HepG2 (cell line): ENCODE measurements around the gene PIKFYVE. TPM values are rescaled to one million over a fixed set of nuclear protein-coding genes. Genes with fewer than 3 reads are reported as not detected.
A peak's percentile ranks its signal among the peaks of the same experiment; 100 is the strongest.

Source experiments
- ATAC-seq: fragments of 200-7000 bp; cut with Tn5 transposase; 3 replicates; pipeline ENCODE4 v1.9.1; 2020; ENCODE audit warnings: mild to moderate bottlenecking, moderate library complexity
- BruUV-seq: library from RNA; stranded (reverse); fragments of 400-500 nt; replicated peaks from 2 replicates; lab custom pipeline; 2021; lab: Mats Ljungman, UMichigan
- CTCF ChIA-PET: fragments of 300-600 bp; formaldehyde crosslinking; extraction: SDS; loops from one replicate; lab custom pipeline; 2021; ENCODE audit warnings: low total read pairs, inconsistent platforms, low intra/inter-chr PET ratio; lab: Yijun Ruan, JAX
- POLR2A ChIA-PET: fragments of 350-600 bp; sonication (Branson Sonifier 250); formaldehyde crosslinking; loops from one replicate; lab custom pipeline; 2020; ENCODE audit warnings: antibody characterized with exemption, inconsistent platforms; lab: Yijun Ruan, JAX
- DNase-seq: peaks from one replicate; pipeline ENCODE4 v3.0.0-alpha.2; 2015; ENCODE audit warnings: low spot score
- FAIRE-seq: peaks from 3 replicates; lab custom pipeline; 2011; peaks lifted over from hg19 to GRCh38; lab: Jason Lieb, UNC
- H2AFZ ChIP-seq: one replicate; pipeline ENCODE4 v1.6.1; 2011; ENCODE audit warnings: low read length, inconsistent platforms
- H3K27ac ChIP-seq: fragments of 300-600 bp; 3 replicates; pipeline ENCODE4 v1.8.0; 2011; ENCODE audit warnings: mixed run types, mild to moderate bottlenecking, mixed read lengths, low read length, inconsistent platforms; ENCODE audit not compliant: insufficient read depth; ENCODE audit errors: extremely low read length
- H3K27me3 ChIP-seq, 2 experiments: fragments of 200-600 bp in 1 of 2; 2 replicates in 1 of 2; 3 replicates in 1 of 2; pipeline versions ENCODE4 v1.6.0 to v1.8.0; 2011; ENCODE audit warnings: low read length in 2 of 2, mild to moderate bottlenecking in 2 of 2, moderate library complexity in 2 of 2, inconsistent platforms in 1 of 2; ENCODE audit not compliant: insufficient read depth in 2 of 2, control insufficient read depth in 1 of 2
- H3K36me3 ChIP-seq, 2 experiments: fragments of 200-600 bp in 1 of 2; replicated peaks in 1 of 2; 2 replicates in 1 of 2; 3 replicates in 1 of 2; pipeline versions ENCODE4 v1.5.1 to v1.8.0; 2011; ENCODE audit warnings: low read length in 2 of 2, inconsistent platforms in 1 of 2; ENCODE audit not compliant: insufficient read depth in 2 of 2, control insufficient read depth in 1 of 2
- H3K4me1 ChIP-seq: 2 replicates; pipeline ENCODE4 v1.5.1; 2012; ENCODE audit warnings: low read length, inconsistent platforms; ENCODE audit not compliant: insufficient read depth
- H3K4me2 ChIP-seq: 2 replicates; pipeline ENCODE4 v1.6.0; 2011; ENCODE audit warnings: low read depth, low read length, inconsistent platforms
- H3K4me3 ChIP-seq, 3 experiments: fragments of 200-600 bp in 1 of 3; sonication (generic), shearing (Covaris generic) in 1 of 3; replicated peaks in 1 of 3; 2 replicates each; pipeline ENCODE4 v1.5.1; 2011 to 2016; ENCODE audit warnings: low read length in 3 of 3, inconsistent platforms in 2 of 3, low read depth in 2 of 3, mild to moderate bottlenecking in 2 of 3, control low read depth in 1 of 3, mixed read lengths in 1 of 3; ENCODE audit not compliant: insufficient read depth in 1 of 3
- H3K79me2 ChIP-seq: one replicate; pipeline ENCODE4 v1.6.1; 2011; ENCODE audit warnings: low read length, inconsistent platforms; ENCODE audit not compliant: insufficient read depth
- H3K9ac ChIP-seq: 2 replicates; pipeline ENCODE4 v1.6.0; 2011; ENCODE audit warnings: mild to moderate bottlenecking, low read depth, low read length, inconsistent platforms; ENCODE audit not compliant: insufficient read depth
- H3K9me3 ChIP-seq: 2 replicates; pipeline ENCODE4 v1.5.1; 2012; ENCODE audit warnings: mild to moderate bottlenecking, low read length
- H4K20me1 ChIP-seq: 2 replicates; pipeline ENCODE4 v1.6.0; 2011; ENCODE audit warnings: inconsistent platforms, mild to moderate bottlenecking, low read length, moderate library complexity; ENCODE audit not compliant: insufficient read depth
- CBX2 ChIP-seq, 2 experiments: fragments of 200-600 bp in 1 of 2; sonication (generic); formaldehyde crosslinking in 1 of 2; IDR thresholded peaks; 2 replicates each; pipeline versions ENCODE4 v1.7.0 to v1.8.1; 2018 to 2022; ENCODE audit warnings: low read depth in 2 of 2, low read length in 1 of 2, mild to moderate bottlenecking in 1 of 2, missing genetic modification reagents in 1 of 2
- CC2D1A ChIP-seq: sonication (generic); formaldehyde crosslinking; IDR thresholded peaks from 2 replicates; pipeline ENCODE4 v1.8.1; 2023; ENCODE audit warnings: mild to moderate bottlenecking, missing genetic modification reagents
- HMGA1 ChIP-seq: sonication (generic); formaldehyde crosslinking; conservative IDR thresholded peaks from 2 replicates; pipeline ENCODE4 v1.4.0; 2020; ENCODE audit warnings: missing genetic modification reagents
- SP4 ChIP-seq: sonication (generic); formaldehyde crosslinking; IDR thresholded peaks from 2 replicates; pipeline ENCODE4 v1.8.1; 2023; ENCODE audit warnings: mild to moderate bottlenecking, missing genetic modification reagents
- ZNF644 ChIP-seq: IDR thresholded peaks from 2 replicates; pipeline ENCODE4 v1.6.1; 2016; ENCODE audit warnings: low read depth
- WGBS: methylation state at CpG from one replicate; pipeline ENCODE4 v1.1.6; 2017; ENCODE audit warnings: low lambda C conversion rate; 5-methylcytosine and 5-hydroxymethylcytosine counted together
- in situ Hi-C: cut with HindIII; loops from 2 replicates; pipeline ENCODE4 v1.10.0; 2017; ENCODE audit warnings: low pct_unique_long_range_greater_than_20kb; ENCODE audit not compliant: extremely low pct_ligation_motif_present
- intact Hi-C: fragments of 100-400 bp; cut with micrococcal nuclease; formaldehyde crosslinking; loops from one replicate; pipeline ENCODE4 v1.10.0; 2022; ENCODE audit not compliant: unreplicated experiment
- polyA plus RNA-seq, 8 experiments: library from polyadenylated mRNA; depleted of rRNA in 3 of 8; stranded (reverse) in 7 of 8; unstranded in 1 of 8; fragments of >200 nt; fragmentation: Illumina TruSeq in 4 of 8; extraction: Trizol in 4 of 8; gene quantifications; 2 replicates each; pipeline versions ENCODE4 v1.2.1 to v1.2.3, GENCODE V29; 2011 to 2016; ENCODE audit warnings: low read depth in 4 of 8, missing spikeins in 1 of 8, mixed read lengths in 1 of 8; ENCODE audit not compliant: insufficient read depth in 1 of 8
- total RNA-seq, 5 experiments: library from RNA; depleted of rRNA; stranded (reverse); fragments of >200 nt; fragmentation: Illumina TruSeq; extraction: Trizol; gene quantifications; 2 replicates each; pipeline ENCODE4 v1.2.3, GENCODE V29; 2016; ENCODE audit warnings: low read depth in 1 of 5
- TF ChIP-seq, protein P1 (sequence below): sonication (generic); formaldehyde crosslinking; IDR thresholded peaks from 2 replicates; pipeline ENCODE4 v1.4.0; 2020; ENCODE audit warnings: missing genetic modification reagents
- TF ChIP-seq, protein P2 (sequence below): sonication (generic); formaldehyde crosslinking; IDR thresholded peaks from 2 replicates; pipeline ENCODE4 v1.5.0; 2020; ENCODE audit warnings: missing genetic modification reagents

The PIKFYVE gene
- total and polyA plus RNA-seq, 2 of the 13 experiments (the other 11 are each of a cell fraction or from before 2014, with no cell fraction given), result 20.2 to 21.7 TPM

DNA sequence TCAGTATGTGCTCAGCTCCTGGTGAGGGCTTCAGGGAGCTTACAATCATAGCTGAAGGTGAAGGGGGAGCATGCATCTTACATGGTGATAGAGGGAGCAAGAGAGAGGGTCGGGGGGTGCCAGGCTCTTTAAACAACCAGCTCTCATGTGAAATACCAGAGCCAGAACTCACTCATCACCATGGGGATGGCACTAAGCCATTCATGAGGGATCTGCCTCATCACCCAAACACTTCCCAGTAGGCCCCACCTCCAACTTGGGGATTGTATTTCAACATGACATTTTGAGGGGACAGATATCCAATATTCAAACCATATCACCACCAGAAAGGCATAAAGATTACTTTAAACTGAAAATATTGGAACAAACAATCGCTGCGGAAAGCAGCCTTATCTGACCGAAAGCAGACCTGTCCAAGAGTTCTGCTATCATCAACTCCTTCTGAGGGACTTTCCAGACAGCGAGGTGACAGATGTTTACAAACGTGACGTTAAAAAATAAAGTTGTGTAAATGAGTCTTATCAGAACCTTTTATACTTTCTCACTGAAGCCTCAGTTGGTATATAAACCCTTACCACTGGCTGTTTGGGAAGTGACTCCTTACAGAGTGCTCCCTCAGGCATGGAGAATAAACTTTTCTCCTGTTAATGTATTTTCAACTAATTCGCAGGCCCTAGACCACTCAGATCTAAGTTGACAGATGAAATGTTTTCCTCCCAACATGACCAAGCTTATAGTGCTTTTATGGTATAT, 105.0 kb downstream of the PIKFYVE start:
- TF ChIP-seq SP4 (CRISPR knock-in tag), result no peak
- TF ChIP-seq, protein P1, sequence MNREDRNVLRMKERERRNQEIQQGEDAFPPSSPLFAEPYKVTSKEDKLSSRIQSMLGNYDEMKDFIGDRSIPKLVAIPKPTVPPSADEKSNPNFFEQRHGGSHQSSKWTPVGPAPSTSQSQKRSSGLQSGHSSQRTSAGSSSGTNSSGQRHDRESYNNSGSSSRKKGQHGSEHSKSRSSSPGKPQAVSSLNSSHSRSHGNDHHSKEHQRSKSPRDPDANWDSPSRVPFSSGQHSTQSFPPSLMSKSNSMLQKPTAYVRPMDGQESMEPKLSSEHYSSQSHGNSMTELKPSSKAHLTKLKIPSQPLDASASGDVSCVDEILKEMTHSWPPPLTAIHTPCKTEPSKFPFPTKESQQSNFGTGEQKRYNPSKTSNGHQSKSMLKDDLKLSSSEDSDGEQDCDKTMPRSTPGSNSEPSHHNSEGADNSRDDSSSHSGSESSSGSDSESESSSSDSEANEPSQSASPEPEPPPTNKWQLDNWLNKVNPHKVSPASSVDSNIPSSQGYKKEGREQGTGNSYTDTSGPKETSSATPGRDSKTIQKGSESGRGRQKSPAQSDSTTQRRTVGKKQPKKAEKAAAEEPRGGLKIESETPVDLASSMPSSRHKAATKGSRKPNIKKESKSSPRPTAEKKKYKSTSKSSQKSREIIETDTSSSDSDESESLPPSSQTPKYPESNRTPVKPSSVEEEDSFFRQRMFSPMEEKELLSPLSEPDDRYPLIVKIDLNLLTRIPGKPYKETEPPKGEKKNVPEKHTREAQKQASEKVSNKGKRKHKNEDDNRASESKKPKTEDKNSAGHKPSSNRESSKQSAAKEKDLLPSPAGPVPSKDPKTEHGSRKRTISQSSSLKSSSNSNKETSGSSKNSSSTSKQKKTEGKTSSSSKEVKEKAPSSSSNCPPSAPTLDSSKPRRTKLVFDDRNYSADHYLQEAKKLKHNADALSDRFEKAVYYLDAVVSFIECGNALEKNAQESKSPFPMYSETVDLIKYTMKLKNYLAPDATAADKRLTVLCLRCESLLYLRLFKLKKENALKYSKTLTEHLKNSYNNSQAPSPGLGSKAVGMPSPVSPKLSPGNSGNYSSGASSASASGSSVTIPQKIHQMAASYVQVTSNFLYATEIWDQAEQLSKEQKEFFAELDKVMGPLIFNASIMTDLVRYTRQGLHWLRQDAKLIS (CRISPR knock-in tag), result no peak
- no peak for TF ChIP-seq CBX2 (IDR thresholded peaks at IDR 0.05; ENCODE audit: low read depth, low read length)
- TF ChIP-seq CBX2 (CRISPR knock-in tag; IDR thresholded peaks at IDR 0.05; ENCODE audit: low read depth), result no peak
- no peak for TF ChIP-seq ZNF644
- TF ChIP-seq, protein P2, sequence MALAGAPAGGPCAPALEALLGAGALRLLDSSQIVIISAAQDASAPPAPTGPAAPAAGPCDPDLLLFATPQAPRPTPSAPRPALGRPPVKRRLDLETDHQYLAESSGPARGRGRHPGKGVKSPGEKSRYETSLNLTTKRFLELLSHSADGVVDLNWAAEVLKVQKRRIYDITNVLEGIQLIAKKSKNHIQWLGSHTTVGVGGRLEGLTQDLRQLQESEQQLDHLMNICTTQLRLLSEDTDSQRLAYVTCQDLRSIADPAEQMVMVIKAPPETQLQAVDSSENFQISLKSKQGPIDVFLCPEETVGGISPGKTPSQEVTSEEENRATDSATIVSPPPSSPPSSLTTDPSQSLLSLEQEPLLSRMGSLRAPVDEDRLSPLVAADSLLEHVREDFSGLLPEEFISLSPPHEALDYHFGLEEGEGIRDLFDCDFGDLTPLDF, result no peak
- TF ChIP-seq HMGA1 (CRISPR knock-in tag), result no peak
- no peak for TF ChIP-seq CC2D1A (CRISPR knock-in tag)
- WGBS, result 66% methylated on average over 8 of the region's 8 CpGs
- Histone ChIP-seq H3K36me3 (no peaks in the 10 kb centered on the region), H3K79me2 (no peaks in the 10 kb centered on the region), H3K27ac (no peak overlapping the region), H3K4me3 (no peak overlapping the region), H3K4me2 (no peak overlapping the region), H4K20me1 (no peaks in the 10 kb centered on the region), H3K9me3 (no peaks in the 10 kb centered on the region), H3K9ac (no peak overlapping the region), H3K4me1 (peaks cover 29% of the 10 kb centered on the region), H2AFZ (no peak overlapping the region), H3K27me3 (no peaks in the 10 kb centered on the region)
- ChIA-PET CTCF (no interaction called here), POLR2A (no interaction called here)
- DNase-seq, result no peak
- in situ Hi-C loops, result no loop called here
- FAIRE-seq, result no peak
- intact Hi-C loops, result no loop called here
- BruUV-seq, result no TSS peak
- ATAC-seq, result peak; percentile 26
